C4-2B (cell line): ENCODE measurements around the gene TIMM44.

Experiments
- ZFX ChIP-seq: fragments of 450-650 bp; IDR thresholded peaks from 2 replicates; pipeline ENCODE4 v1.6.1; 2017
- TF ChIP-seq, protein P1 (sequence below): fragments of 450-650 bp; conservative IDR thresholded peaks from 2 replicates; pipeline ENCODE4 v1.5.1; 2017; ENCODE audit warnings: mild to moderate bottlenecking

GRCh38 chr19:7965921-7966665 is 22.6 kb upstream of the TIMM44 start:
- TF ChIP-seq, protein P1, sequence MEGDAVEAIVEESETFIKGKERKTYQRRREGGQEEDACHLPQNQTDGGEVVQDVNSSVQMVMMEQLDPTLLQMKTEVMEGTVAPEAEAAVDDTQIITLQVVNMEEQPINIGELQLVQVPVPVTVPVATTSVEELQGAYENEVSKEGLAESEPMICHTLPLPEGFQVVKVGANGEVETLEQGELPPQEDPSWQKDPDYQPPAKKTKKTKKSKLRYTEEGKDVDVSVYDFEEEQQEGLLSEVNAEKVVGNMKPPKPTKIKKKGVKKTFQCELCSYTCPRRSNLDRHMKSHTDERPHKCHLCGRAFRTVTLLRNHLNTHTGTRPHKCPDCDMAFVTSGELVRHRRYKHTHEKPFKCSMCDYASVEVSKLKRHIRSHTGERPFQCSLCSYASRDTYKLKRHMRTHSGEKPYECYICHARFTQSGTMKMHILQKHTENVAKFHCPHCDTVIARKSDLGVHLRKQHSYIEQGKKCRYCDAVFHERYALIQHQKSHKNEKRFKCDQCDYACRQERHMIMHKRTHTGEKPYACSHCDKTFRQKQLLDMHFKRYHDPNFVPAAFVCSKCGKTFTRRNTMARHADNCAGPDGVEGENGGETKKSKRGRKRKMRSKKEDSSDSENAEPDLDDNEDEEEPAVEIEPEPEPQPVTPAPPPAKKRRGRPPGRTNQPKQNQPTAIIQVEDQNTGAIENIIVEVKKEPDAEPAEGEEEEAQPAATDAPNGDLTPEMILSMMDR, result no peak
- TF ChIP-seq ZFX, result no peak
